GM18858 (cell line): ENCODE data around the gene NPC1L1.
A peak's percentile ranks its signal among the peaks of the same experiment; 100 is the strongest.

Experiments
- ATAC-seq: cut with Tn5 transposase; IDR thresholded peaks from one replicate; pipeline ENCODE4 v1.9.1; 2021; ENCODE audit not compliant: unreplicated experiment

Gene NPC1L1

GRCh38 chr7:44541028-44541869 lies at the start of gene NPC1L1:
NPC1L1 (minus strand) TSS chr7:44541330; CDS start chr7:44541259, 71 bp downstream.
- ATAC-seq = no peak

GRCh38 chr7:44590910-44591309 lies 49.8 kb upstream of the NPC1L1 start:
- ATAC-seq = no peak

GRCh38 chr7:44587843-44588711 lies 46.9 kb upstream of the NPC1L1 start:
- ATAC-seq = no peak

- no peak for ATAC-seq
These were observed 42.2 kb upstream of the NPC1L1 start for GRCh38 chr7:44583146-44583865.

GRCh38 chr7:44581879-44582603 lies 40.9 kb upstream of the NPC1L1 start, which contains the start of gene TMED4:
TMED4 (minus strand) TSS chr7:44582231; CDS start chr7:44582206, 25 bp downstream.
- peak; percentile 75 for ATAC-seq

- peak; percentile 25 for ATAC-seq
These were observed 40.1 kb upstream of the NPC1L1 start for GRCh38 chr7:44580945-44581878.

GRCh38 chr7:44576228-44576627 lies 35.1 kb upstream of the NPC1L1 start:
- ATAC-seq = no peak

- no peak for ATAC-seq
These were observed 33.9 kb upstream of the NPC1L1 start for GRCh38 chr7:44575054-44575453.

GRCh38 chr7:44574287-44574872 lies 33.2 kb upstream of the NPC1L1 start:
- peak; percentile 6 for ATAC-seq

GRCh38 chr7:44573464-44574286 lies 32.5 kb upstream of the NPC1L1 start, which contains the start of gene DDX56:
DDX56 (minus strand) TSS chr7:44573908; CDS start chr7:44573895, 13 bp downstream.
- ATAC-seq = peak; percentile 85

GRCh38 chr7:44572771-44573170 lies 31.6 kb upstream of the NPC1L1 start:
- no peak for ATAC-seq

- no peak for ATAC-seq
These were observed 28.8 kb upstream of the NPC1L1 start for GRCh38 chr7:44569959-44570358.

GRCh38 chr7:44568771-44569560 lies 27.8 kb upstream of the NPC1L1 start:
- ATAC-seq = no peak

- no peak for ATAC-seq
These were observed 26.8 kb upstream of the NPC1L1 start for GRCh38 chr7:44567884-44568283.

GRCh38 chr7:44566680-44567079 lies 25.6 kb upstream of the NPC1L1 start:
- ATAC-seq = no peak

GRCh38 chr7:44565795-44566559 lies 24.8 kb upstream of the NPC1L1 start:
- ATAC-seq = no peak
